Stimulated activated CD4-positive, alpha-beta T cell treated with anti-CD3 and anti-CD28 coated beads, Interleukin-12 subunit alpha, Interleukin-12 subunit beta, amount 100 ng/mL, for 48 hours (primary cell): ENCODE results near the gene TBCA.

Source experiments
- DNase-seq, 3 donors: peaks; one replicate each; pipeline ENCODE4 v3.0.0-alpha.2; 2020; ENCODE audit warnings: low read depth in 2 of 3, low spot score in 1 of 3

TBCA gene

GRCh38 chr5:77644371-77645157, 131.6 kb downstream of the TBCA start:
- no peak for DNase-seq

DNA sequence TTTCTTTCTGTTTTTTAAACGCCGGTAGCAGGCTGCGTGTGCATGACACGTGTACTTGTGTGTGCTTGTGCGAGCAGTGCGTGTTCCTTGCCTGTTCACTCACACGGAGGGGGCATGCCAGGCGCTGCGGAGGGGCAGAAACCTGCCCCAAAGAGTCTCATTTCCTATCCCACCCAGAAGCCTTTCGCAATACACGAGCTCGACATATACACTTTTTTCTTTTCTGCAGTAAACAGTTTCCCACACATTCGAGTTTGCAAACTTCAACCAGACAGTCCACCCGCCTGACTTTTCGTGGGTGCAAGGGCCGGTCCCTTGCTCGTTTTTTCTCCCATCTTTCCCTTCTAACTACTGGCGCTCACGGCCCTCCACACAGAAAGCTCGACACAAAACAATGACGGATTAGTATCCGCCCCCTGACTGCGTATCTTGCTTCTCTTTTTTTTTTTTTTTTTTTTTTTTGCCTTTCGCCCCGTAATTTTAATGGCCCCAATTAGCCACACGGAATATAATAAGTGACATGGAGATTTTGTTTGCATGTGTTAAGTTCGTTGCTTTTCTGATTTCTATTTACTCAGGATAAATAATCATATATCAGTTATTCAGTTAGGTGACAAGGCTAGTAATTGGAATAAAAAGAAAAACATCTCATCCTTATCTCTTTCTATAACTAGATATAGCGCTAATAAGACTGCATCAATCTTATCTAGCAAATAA, 132.3 kb downstream of the TBCA start:
- no peak for DNase-seq

- no peak for DNase-seq
These were observed 133.1 kb downstream of the TBCA start for GRCh38 chr5:77642738-77643653.

GRCh38 chr5:77641963-77642737, 134.0 kb downstream of the TBCA start:
- no peak for DNase-seq

DNA sequence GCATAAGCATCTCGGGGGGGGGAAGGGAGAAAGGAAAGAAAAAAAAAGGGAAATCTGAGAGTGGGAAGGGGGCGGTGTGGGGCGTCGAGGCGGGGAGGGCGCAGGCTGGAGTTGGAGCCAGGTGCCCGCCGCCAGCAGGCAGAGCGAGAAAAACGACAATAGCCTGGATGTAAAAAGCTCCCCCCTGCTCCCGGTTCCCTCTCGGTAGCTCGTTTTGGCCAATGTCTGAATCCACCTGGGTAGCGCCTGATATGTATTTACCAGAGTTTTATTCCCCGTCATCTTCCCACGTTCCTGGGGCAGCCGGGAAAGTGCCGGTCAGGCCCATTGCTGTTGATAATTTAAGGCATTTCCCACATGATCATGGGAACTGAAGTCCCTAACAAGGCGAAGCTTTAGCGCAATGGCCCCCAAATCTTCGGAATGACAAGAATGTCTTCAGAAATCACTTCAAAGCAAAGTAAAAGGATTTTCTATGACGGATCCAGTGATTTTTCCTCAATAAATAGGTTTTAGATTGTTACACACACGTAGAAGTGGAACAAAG, 134.7 kb downstream of the TBCA start:
- no peak for DNase-seq
